HG03460 (cell line): ENCODE measurements around the gene ALOX12.

Experiments
- ATAC-seq: cut with Tn5 transposase; IDR thresholded peaks from one replicate; pipeline ENCODE4 v1.9.1; 2021; ENCODE audit not compliant: unreplicated experiment

The ALOX12 gene

GRCh38 chr17:7001318-7001961 is 5.6 kb downstream of the ALOX12 start:
- ATAC-seq = no peak

GRCh38 chr17:7002288-7003047 is 6.6 kb downstream of the ALOX12 start:
- no peak for ATAC-seq

- ATAC-seq = no peak
Measured at GRCh38 chr17:7003745-7004144, 7.9 kb downstream of the ALOX12 start.

GRCh38 chr17:7004398-7005253 is 8.8 kb downstream of the ALOX12 start:
- no peak for ATAC-seq

GRCh38 chr17:7005716-7006115 is 9.9 kb downstream of the ALOX12 start:
- ATAC-seq = no peak

GRCh38 chr17:7007143-7007542 is 11.3 kb downstream of the ALOX12 start:
- no peak for ATAC-seq

GRCh38 chr17:7010523-7010922 is 14.7 kb downstream of the ALOX12 start:
- ATAC-seq = no peak

GRCh38 chr17:7011415-7011814 is 15.6 kb downstream of the ALOX12 start:
- no peak for ATAC-seq

GRCh38 chr17:7011942-7012254 is 16.0 kb downstream of the ALOX12 start:
- ATAC-seq = no peak

- ATAC-seq = peak; percentile 71
Measured at GRCh38 chr17:7014261-7014994, 18.6 kb downstream of the ALOX12 start.

- ATAC-seq = peak; percentile 16
Measured at GRCh38 chr17:7014995-7015958, 19.4 kb downstream of the ALOX12 start.

- ATAC-seq = no peak
Measured at GRCh38 chr17:7016418-7016817, 20.6 kb downstream of the ALOX12 start.

GRCh38 chr17:7016886-7017826 is 21.3 kb downstream of the ALOX12 start:
- no peak for ATAC-seq

GRCh38 chr17:7017827-7018200 is 22.0 kb downstream of the ALOX12 start:
- ATAC-seq = no peak

GRCh38 chr17:7018331-7018964 is 22.6 kb downstream of the ALOX12 start:
- no peak for ATAC-seq

- no peak for ATAC-seq
Measured at GRCh38 chr17:7019367-7019766, 23.5 kb downstream of the ALOX12 start.

GRCh38 chr17:7019839-7020519 is 24.1 kb downstream of the ALOX12 start:
- no peak for ATAC-seq
